Kidney capillary endothelial cell (primary cell): ENCODE data around the gene TTYH1.

Source experiments
- DNase-seq: peaks from one replicate; pipeline ENCODE4 v3.0.0-alpha.2; 2018; ENCODE audit warnings: low spot score

TTYH1 gene

DNA sequence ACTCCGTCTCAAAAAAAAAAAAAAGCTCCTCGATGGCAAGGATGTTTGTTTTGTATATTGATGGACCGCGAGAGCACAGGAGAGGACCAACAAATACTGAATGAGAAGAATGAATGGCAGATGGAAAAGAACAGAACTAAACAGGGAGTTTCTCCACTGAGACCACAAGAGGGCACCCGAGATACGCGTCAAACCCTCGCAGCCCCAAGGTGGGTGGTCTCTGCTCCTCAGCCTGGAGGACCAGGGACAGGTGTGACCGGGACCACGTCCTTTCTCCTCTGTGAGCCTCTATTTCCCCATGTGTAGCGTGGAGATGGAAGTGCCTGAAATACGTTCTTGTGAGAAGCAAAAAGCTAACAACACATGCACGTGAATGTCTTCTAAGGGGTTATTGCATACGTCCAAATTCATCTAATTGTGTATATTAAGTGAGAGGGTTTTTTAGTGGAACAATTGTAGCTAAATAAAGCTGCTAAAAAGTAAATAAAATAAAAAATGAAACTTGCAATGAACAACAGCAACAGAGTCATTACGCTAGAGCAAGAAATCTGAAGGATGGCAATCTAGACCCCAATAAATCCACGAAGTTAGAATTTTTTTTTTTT lies 66.2 kb downstream of the TTYH1 start:
- DNase-seq = no peak

DNA sequence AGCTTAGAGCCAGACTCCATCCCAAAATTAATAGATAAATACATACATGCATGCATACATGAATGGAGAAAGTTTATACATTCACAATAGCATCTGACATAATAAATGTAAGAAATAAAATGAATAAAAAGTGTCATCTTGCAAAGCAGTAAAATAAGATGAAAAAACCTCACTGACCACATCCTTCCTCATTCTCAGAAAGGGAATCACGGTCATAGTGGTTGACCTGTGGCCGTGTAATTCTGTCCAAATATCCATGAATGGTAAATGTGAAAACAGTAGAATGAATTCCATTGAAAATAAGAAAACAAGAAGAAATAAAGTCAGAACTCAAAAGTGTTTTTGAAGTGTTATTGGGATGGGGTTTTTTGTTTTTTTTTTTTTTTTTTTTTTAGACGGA lies 67.6 kb downstream of the TTYH1 start:
- no peak for DNase-seq

DNA sequence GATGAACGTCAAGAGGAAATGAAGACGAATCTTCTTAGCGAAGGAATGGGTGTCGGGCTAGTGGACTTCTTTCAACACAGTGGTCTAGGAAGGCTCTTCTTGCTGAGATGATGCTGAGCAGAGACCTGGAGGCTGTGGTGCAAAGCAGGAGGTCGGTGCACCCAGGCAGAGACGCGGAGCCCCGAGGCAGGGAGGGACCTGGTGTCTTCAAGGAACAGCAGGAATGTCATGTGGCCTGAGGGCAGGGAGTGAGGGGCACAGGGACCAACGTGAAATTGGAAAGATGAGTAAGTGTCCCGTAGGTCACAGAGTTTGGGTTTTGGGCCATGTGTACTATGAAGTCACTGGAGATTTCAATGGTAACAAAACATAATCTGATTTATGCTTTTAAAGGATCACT lies 69.2 kb downstream of the TTYH1 start:
- DNase-seq = no peak

DNA sequence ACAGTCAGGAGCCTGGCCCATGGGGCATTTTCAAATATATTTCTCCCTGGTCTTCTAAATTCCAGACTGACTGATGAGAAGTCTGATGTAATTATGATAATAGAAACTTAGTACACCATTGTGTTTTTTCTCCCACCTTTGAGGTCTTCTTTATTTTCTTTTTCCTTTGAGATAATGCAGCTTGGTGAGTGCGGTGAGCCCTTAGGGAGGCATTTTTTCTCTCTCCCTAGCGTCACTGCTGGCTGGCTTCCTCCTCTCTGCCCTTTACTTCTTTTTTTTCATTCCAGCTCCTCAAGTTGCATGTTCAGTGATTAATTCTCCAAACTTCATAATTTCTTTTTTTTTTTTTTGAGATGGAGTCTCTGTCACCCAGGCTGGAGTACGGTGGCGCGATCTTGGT lies 70.6 kb downstream of the TTYH1 start:
- DNase-seq = no peak
